ENCODE measurements around the gene MAST3. TPM values are rescaled to one million over a fixed set of nuclear protein-coding genes. Genes with fewer than 3 reads are reported as not detected.

Gene MAST3
- total RNA-seq, 4 donors from 2014 or later, result 27.2 to 53.5 (median 32.7) TPM

- Histone ChIP-seq H3K9me3 (no peaks in the 10 kb centered on the region), H3K27me3 (peaks cover 7% of the 10 kb centered on the region), H3K36me3 (no peaks in the 10 kb centered on the region), H3K27ac (no peak overlapping the region), H3K4me3 (no peak overlapping the region), H3K4me1 (no peaks in the 10 kb centered on the region)
- 100% methylated on average over 1 of the region's 1 CpG; no CpG with 5 or more reads in 1 of the 2 donors for WGBS, 2 donors (ENCODE audit: low coverage in 1 of 2)
- intact Hi-C loops (cut with DNase I; ENCODE audit: low total_unique reads), result no loop called here
- TF ChIP-seq, protein P1, sequence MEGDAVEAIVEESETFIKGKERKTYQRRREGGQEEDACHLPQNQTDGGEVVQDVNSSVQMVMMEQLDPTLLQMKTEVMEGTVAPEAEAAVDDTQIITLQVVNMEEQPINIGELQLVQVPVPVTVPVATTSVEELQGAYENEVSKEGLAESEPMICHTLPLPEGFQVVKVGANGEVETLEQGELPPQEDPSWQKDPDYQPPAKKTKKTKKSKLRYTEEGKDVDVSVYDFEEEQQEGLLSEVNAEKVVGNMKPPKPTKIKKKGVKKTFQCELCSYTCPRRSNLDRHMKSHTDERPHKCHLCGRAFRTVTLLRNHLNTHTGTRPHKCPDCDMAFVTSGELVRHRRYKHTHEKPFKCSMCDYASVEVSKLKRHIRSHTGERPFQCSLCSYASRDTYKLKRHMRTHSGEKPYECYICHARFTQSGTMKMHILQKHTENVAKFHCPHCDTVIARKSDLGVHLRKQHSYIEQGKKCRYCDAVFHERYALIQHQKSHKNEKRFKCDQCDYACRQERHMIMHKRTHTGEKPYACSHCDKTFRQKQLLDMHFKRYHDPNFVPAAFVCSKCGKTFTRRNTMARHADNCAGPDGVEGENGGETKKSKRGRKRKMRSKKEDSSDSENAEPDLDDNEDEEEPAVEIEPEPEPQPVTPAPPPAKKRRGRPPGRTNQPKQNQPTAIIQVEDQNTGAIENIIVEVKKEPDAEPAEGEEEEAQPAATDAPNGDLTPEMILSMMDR (IDR thresholded peaks at IDR 0.05), result no peak
- TF ChIP-seq POLR2A (IDR thresholded peaks at IDR 0.05) (no peak), POLR2AphosphoS5 (IDR thresholded peaks at IDR 0.05) (no peak), EP300 (IDR thresholded peaks at IDR 0.05; ENCODE audit: low read depth) (no peak)
- in situ Hi-C loops (cut with MboI; ENCODE audit: low pct_ligation_motif_present in 1 of 4, low pct_unique_long_range_greater_than_20kb in 1 of 4, low sequenced_read_pairs in 3 of 4), result loop anchor here in 2 of 4 donors (10.0 to 25.0 kb wide), 2 partner anchors 50 to 128 kb away; partner anchors contain the start of gene CCDC124 (in 2 of the 2)
- no peak for DNase-seq
Observed at GRCh38 chr19:18065173-18065495, 32.4 kb upstream of the MAST3 start.

GRCh38 chr19:18068395-18068794, 29.2 kb upstream of the MAST3 start:
- in situ Hi-C loops (cut with MboI; ENCODE audit: low pct_ligation_motif_present in 1 of 4, low pct_unique_long_range_greater_than_20kb in 1 of 4, low sequenced_read_pairs in 3 of 4) (loop anchor here in 2 of 4 donors (10.0 to 25.0 kb wide), 2 partner anchors 54 to 131 kb away; partner anchors contain the start of gene CCDC124 (in 2 of the 2)), intact Hi-C loops (cut with DNase I; ENCODE audit: low total_unique reads) (no loop called here)
- 94% methylated on average over 5 of the region's 5 CpGs; no CpG with 5 or more reads in 1 of the 2 donors for WGBS, 2 donors (ENCODE audit: low coverage in 1 of 2)
- Histone ChIP-seq H3K27me3 (peaks cover 4% of the 10 kb centered on the region), H3K4me3 (no peak overlapping the region), H3K27ac (no peak overlapping the region), H3K4me1 (no peaks in the 10 kb centered on the region), H3K9me3 (no peaks in the 10 kb centered on the region), H3K36me3 (no peaks in the 10 kb centered on the region)
- TF ChIP-seq POLR2A (IDR thresholded peaks at IDR 0.05), result no peak
- TF ChIP-seq, protein P1 (IDR thresholded peaks at IDR 0.05), result no peak
- no peak for TF ChIP-seq POLR2AphosphoS5 (IDR thresholded peaks at IDR 0.05)
- TF ChIP-seq EP300 (IDR thresholded peaks at IDR 0.05; ENCODE audit: low read depth), result no peak
- DNase-seq, result no peak

DNA sequence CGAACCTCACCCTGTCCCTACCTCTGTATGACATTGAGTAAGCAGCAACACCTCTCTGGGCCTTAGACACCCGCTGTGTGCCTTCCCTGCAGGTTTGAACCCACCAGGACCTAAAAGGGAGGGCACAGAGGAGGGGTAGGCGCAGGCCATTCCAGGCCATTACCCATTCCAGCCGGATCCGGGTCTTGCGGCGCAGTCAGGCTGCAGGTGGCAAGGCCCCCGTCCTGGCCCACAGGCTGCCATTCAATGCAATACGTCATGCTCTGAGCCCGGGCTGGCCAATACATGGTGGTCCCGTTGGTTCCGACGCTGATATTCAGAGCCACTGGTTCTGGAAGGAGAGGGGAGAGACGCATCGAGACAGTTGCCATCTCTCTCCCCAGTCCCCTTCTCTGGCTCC, 28.2 kb upstream of the MAST3 start:
- Histone ChIP-seq H3K9me3 (no peaks in the 10 kb centered on the region), H3K36me3 (no peaks in the 10 kb centered on the region), H3K4me3 (no peak overlapping the region), H3K27me3 (no peaks in the 10 kb centered on the region), H3K4me1 (no peaks in the 10 kb centered on the region), H3K27ac (no peak overlapping the region)
- DNase-seq, result no peak
- 75 to 91% methylated on average over 4 to 12 of the region's 15 CpGs for WGBS, 2 donors (ENCODE audit: low coverage in 1 of 2)
- no peak for TF ChIP-seq EP300 (IDR thresholded peaks at IDR 0.05; ENCODE audit: low read depth)
- TF ChIP-seq POLR2AphosphoS5 (IDR thresholded peaks at IDR 0.05), result no peak
- no peak for TF ChIP-seq POLR2A (IDR thresholded peaks at IDR 0.05)
- intact Hi-C loops (cut with DNase I; ENCODE audit: low total_unique reads), result no loop called here
- in situ Hi-C loops (cut with MboI; ENCODE audit: low pct_ligation_motif_present in 1 of 4, low pct_unique_long_range_greater_than_20kb in 1 of 4, low sequenced_read_pairs in 3 of 4), result loop anchor here in 2 of 4 donors (10.0 to 25.0 kb wide), 2 partner anchors 55 to 132 kb away; partner anchors contain the start of gene CCDC124 (in 2 of the 2)

GRCh38 chr19:18070181-18070580, 27.4 kb upstream of the MAST3 start:
- no peaks in the 10 kb centered on the region for H3K27me3 ChIP-seq
- H3K36me3 ChIP-seq, result no peaks in the 10 kb centered on the region
- no peak for DNase-seq
- TF ChIP-seq EP300 (IDR thresholded peaks at IDR 0.05; ENCODE audit: low read depth), result no peak
- TF ChIP-seq, protein P1 (IDR thresholded peaks at IDR 0.05), result no peak
- no peak overlapping the region for H3K4me3 ChIP-seq
- no peaks in the 10 kb centered on the region for H3K9me3 ChIP-seq
- intact Hi-C loops (cut with DNase I; ENCODE audit: low total_unique reads), result no loop called here
- no peaks in the 10 kb centered on the region for H3K4me1 ChIP-seq
- 84 to 100% methylated on average over 2 to 11 of the region's 11 CpGs for WGBS, 2 donors (ENCODE audit: low coverage in 1 of 2)
- in situ Hi-C loops (cut with MboI; ENCODE audit: low pct_ligation_motif_present in 1 of 4, low pct_unique_long_range_greater_than_20kb in 1 of 4, low sequenced_read_pairs in 3 of 4), result loop anchor here in 2 of 4 donors (25.0 kb wide), 1 partner anchor 133 kb away; the partner anchor contains the start of gene CCDC124 (in 2 of the 2)
- H3K27ac ChIP-seq, result no peak overlapping the region

- no peak overlapping the region for H3K27ac ChIP-seq
- no peaks in the 10 kb centered on the region for H3K36me3 ChIP-seq
- H3K4me3 ChIP-seq, result no peak overlapping the region
- WGBS, 2 donors (ENCODE audit: low coverage in 1 of 2), result 88 to 100% methylated on average over 6 of the region's 6 CpGs
- in situ Hi-C loops (cut with MboI; ENCODE audit: low pct_ligation_motif_present in 1 of 4, low pct_unique_long_range_greater_than_20kb in 1 of 4, low sequenced_read_pairs in 3 of 4), result loop anchor here in 2 of 4 donors (25.0 kb wide), 1 partner anchor 135 kb away; the partner anchor contains the start of gene CCDC124 (in 2 of the 2)
- TF ChIP-seq, protein P1 (IDR thresholded peaks at IDR 0.05), result no peak
- TF ChIP-seq EP300 (IDR thresholded peaks at IDR 0.05; ENCODE audit: low read depth) (no peak), POLR2A (IDR thresholded peaks at IDR 0.05) (no peak), POLR2AphosphoS5 (IDR thresholded peaks at IDR 0.05) (no peak)
- DNase-seq, result no peak
- no peaks in the 10 kb centered on the region for H3K27me3 ChIP-seq
- intact Hi-C loops (cut with DNase I; ENCODE audit: low total_unique reads), result no loop called here
- H3K4me1 ChIP-seq, result no peaks in the 10 kb centered on the region
- no peaks in the 10 kb centered on the region for H3K9me3 ChIP-seq
Observed at GRCh38 chr19:18072335-18072734, 25.2 kb upstream of the MAST3 start.

Data from transverse colon (tissue), 4 donors.